Activated CD4-positive, alpha-beta memory T cell treated with anti-CD3 and anti-CD28 coated beads, Interleukin-2, amount 10 ng/mL, durations not matched to agents 7 days and 5 days (primary cell): ENCODE data around the gene PSMB10. TPM values are rescaled to one million over a fixed set of nuclear protein-coding genes. Genes with fewer than 3 reads are reported as not detected.
"Not testable (repeated sequence)": the region's sequence is repeated elsewhere in the genome, so short reads cannot be mapped to it uniquely, and the experiment has no call there.

Experiments used
- CTCF ChIA-PET: fragments of 350-600 bp; sonication (Branson Sonifier 250); formaldehyde crosslinking; loops from one replicate; lab custom pipeline; 2021; ENCODE audit warnings: antibody characterized with exemption, inconsistent platforms; lab: Charles Lee
- POLR2A ChIA-PET: fragments of 350-600 bp; sonication (Branson Sonifier 250); formaldehyde crosslinking; loops from one replicate; lab custom pipeline; 2021; ENCODE audit warnings: antibody characterized with exemption; lab: Charles Lee
- DNase-seq: peaks from one replicate; pipeline ENCODE4 v3.0.0-alpha.2; 2020
- H3K27ac Mint-ChIP-seq: one replicate; pipeline ENCODE4 v1.8.0; 2021; ENCODE audit warnings: mild to moderate bottlenecking, mixed read lengths
- H3K27me3 Mint-ChIP-seq: one replicate; pipeline ENCODE4 v1.8.0; 2021; ENCODE audit warnings: mixed read lengths
- H3K36me3 Mint-ChIP-seq: one replicate; pipeline ENCODE4 v1.8.0; 2021; ENCODE audit warnings: low read depth, mixed read lengths
- H3K4me1 Mint-ChIP-seq: one replicate; pipeline ENCODE4 v1.8.0; 2021; ENCODE audit warnings: mixed read lengths
- H3K4me3 Mint-ChIP-seq: one replicate; pipeline ENCODE4 v1.8.0; 2021; ENCODE audit warnings: mild to moderate bottlenecking, mixed read lengths
- H3K9me3 Mint-ChIP-seq: one replicate; pipeline ENCODE4 v1.8.0; 2021; ENCODE audit warnings: mixed read lengths
- total RNA-seq, 2 experiments: library from RNA; stranded (reverse); gene quantifications; one replicate each; pipeline ENCODE4 v1.2.3, GENCODE V29; 2021

PSMB10 gene
- total RNA-seq: 100 to 1,000 TPM; 236 to 241 TPM

GRCh38 chr16:67936124-67936879 lies at the start of gene PSMB10:
Gene PSMB10, minus strand, starts transcription at chr16:67936850. Its CDS starts 101 bp downstream, at chr16:67936749.
- H3K4me1 Mint-ChIP-seq: peaks cover 47% of the 10 kb centered on the region
- H3K9me3 Mint-ChIP-seq: no peaks in the 10 kb centered on the region
- POLR2A ChIA-PET: interaction anchor here (0.7 to 5.2 kb wide), 65 partner anchors 9 to 692 kb away, joined by 3 to 42 read pairs (median 5); partner anchors contain the start of genes ACD, ATP6V0D1, CTCF and DDX28
- peak within 1 kb of the TSS; percentile 100 for H3K4me3 Mint-ChIP-seq
- no peaks in the 10 kb centered on the region for H3K27me3 Mint-ChIP-seq
- no peak for DNase-seq
- peaks cover 59% of the 10 kb centered on the region for H3K36me3 Mint-ChIP-seq
- CTCF ChIA-PET: interaction anchor here (0.5 to 4.3 kb wide), 20 partner anchors 10 to 415 kb away, joined by 3 to 22 read pairs (median 4); partner anchors contain the start of genes CTCF, DDX28, DUS2 and NFATC3
- peak within 1 kb of the TSS; percentile 97 for H3K27ac Mint-ChIP-seq

DNA sequence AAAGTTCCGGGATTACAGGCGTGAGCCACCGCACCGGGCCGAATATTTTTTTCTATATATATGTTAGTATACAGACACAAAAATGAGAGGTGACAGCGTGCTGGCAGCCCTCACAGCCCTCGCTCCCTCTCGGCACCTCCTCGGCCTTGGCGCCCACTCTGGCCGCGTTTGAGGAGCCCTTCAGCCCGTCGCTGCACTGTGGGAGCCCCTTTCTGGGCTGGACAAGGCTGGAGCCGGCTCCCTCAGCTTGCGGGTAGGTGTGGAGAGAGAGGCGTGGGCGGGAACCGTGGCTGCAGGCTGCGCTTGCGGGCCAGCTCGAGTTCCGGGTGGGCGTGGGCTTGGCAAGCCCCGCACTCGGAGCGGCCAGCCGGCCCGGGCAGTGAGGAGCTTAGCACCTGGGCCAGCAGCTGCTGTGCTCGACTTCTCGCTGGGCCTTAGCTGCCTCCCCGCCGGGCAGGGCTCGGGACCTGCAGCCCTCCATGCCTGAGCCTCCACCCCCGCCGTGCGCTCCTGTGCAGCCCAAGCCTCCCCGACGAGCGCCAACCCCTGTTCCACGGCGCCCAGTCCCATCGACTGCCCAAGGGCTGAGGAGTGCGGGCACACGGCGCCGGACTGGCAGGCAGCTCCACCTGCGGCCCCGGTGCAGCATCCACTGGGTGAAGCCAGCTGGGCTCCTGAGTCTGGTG lies 45.5 kb upstream of the PSMB10 start:
- Mint-ChIP-seq H3K36me3 (no peaks in the 10 kb centered on the region), H3K4me1 (peaks cover 25% of the 10 kb centered on the region), H3K4me3 (no peak overlapping the region), H3K27me3 (peaks cover 8% of the 10 kb centered on the region), H3K9me3 (no peaks in the 10 kb centered on the region), H3K27ac (no peak overlapping the region)
- ChIA-PET POLR2A (interaction anchor here (0.8 to 3.7 kb wide), 5 partner anchors 10 to 46 kb away, joined by 3 to 28 read pairs (median 3); partner anchors contain the start of genes DDX28, DUS2 and PSMB10), CTCF (interaction anchor here (1.2 to 1.9 kb wide), 7 partner anchors 10 to 98 kb away, joined by 3 to 7 read pairs (median 5); partner anchors contain the start of gene NRN1L)
- no peak for DNase-seq

GRCh38 chr16:67979955-67980678 lies 43.5 kb upstream of the PSMB10 start, which contains the start of gene DPEP3:
Gene DPEP3, minus strand, starts transcription at chr16:67980499. Its CDS starts 119 bp downstream, at chr16:67980380.
- ChIA-PET CTCF (interaction anchor here (0.9 to 1.4 kb wide), 5 partner anchors 9 to 64 kb away, joined by 3 to 4 read pairs (median 3); no protein-coding TSS in a partner anchor), POLR2A (no interaction called here)
- H3K9me3 Mint-ChIP-seq: no peaks in the 10 kb centered on the region
- H3K27me3 Mint-ChIP-seq: peaks cover 13% of the 10 kb centered on the region
- DNase-seq: no peak
- H3K36me3 Mint-ChIP-seq: no peaks in the 10 kb centered on the region
- no peak within 1 kb of the TSS for H3K27ac Mint-ChIP-seq
- peaks cover 25% of the 10 kb centered on the region for H3K4me1 Mint-ChIP-seq
- no peak within 1 kb of the TSS for H3K4me3 Mint-ChIP-seq

DNA sequence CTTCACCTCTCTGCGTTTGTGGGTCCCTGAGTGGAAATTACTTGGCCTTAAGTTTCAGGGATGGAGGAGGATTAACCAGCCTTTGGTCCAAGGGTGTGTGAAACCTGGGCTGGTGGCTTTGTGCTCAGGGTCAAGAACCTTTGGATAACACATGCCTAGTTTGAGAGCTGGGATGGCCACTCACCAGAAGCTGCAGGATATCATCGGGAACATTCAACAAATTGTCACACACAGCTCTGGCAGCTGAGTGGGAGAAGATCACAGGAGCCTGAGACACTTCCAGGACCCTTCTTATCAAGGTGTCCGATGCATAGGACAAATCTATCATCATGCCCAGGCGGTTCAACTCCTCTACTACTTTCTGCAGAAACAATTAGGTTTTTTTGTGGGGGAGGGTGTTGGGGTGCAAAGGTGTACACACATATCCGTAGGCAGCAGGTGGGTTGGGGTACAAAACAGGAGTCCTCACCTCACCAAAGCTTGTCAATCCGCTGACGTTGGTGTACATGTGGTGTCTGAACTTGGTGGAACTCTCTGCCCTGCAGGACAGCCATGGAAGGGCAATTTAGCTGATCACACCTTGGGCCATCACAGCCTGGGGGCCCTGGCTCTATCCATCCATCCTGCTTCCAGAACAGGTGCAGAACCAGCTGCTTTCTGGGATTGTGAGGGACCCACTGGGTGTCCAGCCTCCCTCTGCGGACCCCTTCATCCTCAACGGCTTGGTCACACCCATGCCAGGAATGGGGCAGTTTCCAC lies 41.0 kb upstream of the PSMB10 start:
- peaks cover under 1% of the 10 kb centered on the region for H3K4me1 Mint-ChIP-seq
- CTCF ChIA-PET: interaction anchor here (0.6 to 1.1 kb wide), 2 partner anchors 19 to 92 kb away, joined by 3 to 4 read pairs; no protein-coding TSS in a partner anchor
- DNase-seq: no peak
- H3K4me3 Mint-ChIP-seq: no peak overlapping the region
- POLR2A ChIA-PET: interaction anchor here (1.2 kb wide), 2 partner anchors 42 to 57 kb away, joined by 3 to 4 read pairs; partner anchors contain the start of gene PSMB10
- no peak overlapping the region for H3K27ac Mint-ChIP-seq
- H3K9me3 Mint-ChIP-seq: no peaks in the 10 kb centered on the region
- no peaks in the 10 kb centered on the region for H3K36me3 Mint-ChIP-seq
- peaks cover 17% of the 10 kb centered on the region for H3K27me3 Mint-ChIP-seq

GRCh38 chr16:67977005-67977404 lies 40.4 kb upstream of the PSMB10 start:
- Mint-ChIP-seq H3K27me3 (peaks cover 17% of the 10 kb centered on the region), H3K4me1 (no peaks in the 10 kb centered on the region), H3K36me3 (no peaks in the 10 kb centered on the region), H3K4me3 (no peak overlapping the region), H3K9me3 (no peaks in the 10 kb centered on the region), H3K27ac (no peak overlapping the region)
- DNase-seq: no peak
- POLR2A ChIA-PET: interaction anchor here (1.2 kb wide), 1 partner anchor 58 kb away, joined by 3 read pairs; no protein-coding TSS in a partner anchor
- CTCF ChIA-PET: interaction anchor here (1.1 kb wide), 1 partner anchor 92 kb away, joined by 3 read pairs; no protein-coding TSS in a partner anchor

DNA sequence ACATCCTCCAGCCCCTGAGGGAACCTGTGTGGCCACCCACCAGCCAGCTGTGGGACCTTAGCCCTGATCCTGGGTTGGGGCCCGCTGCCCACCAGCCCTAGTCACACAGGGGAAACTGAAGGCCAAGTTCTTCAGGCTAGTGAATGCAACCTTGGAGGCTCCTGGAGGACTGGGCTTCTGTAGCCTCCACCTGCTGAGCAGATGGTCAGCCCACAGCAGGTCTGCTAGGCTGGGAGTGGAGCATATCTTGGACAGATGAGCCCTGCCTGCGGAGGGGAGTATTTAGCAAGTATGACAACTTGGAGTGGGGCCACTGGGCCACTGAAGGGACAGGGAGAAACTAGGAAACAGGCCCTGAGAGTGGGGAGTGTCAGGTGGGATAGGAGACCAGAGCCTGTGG lies 39.6 kb upstream of the PSMB10 start:
- Mint-ChIP-seq H3K4me3 (no peak overlapping the region), H3K9me3 (no peaks in the 10 kb centered on the region), H3K36me3 (no peaks in the 10 kb centered on the region), H3K27me3 (peaks cover 17% of the 10 kb centered on the region), H3K27ac (no peak overlapping the region), H3K4me1 (no peaks in the 10 kb centered on the region)
- POLR2A ChIA-PET: no interaction called here
- CTCF ChIA-PET: no interaction called here
- no peak for DNase-seq

DNA sequence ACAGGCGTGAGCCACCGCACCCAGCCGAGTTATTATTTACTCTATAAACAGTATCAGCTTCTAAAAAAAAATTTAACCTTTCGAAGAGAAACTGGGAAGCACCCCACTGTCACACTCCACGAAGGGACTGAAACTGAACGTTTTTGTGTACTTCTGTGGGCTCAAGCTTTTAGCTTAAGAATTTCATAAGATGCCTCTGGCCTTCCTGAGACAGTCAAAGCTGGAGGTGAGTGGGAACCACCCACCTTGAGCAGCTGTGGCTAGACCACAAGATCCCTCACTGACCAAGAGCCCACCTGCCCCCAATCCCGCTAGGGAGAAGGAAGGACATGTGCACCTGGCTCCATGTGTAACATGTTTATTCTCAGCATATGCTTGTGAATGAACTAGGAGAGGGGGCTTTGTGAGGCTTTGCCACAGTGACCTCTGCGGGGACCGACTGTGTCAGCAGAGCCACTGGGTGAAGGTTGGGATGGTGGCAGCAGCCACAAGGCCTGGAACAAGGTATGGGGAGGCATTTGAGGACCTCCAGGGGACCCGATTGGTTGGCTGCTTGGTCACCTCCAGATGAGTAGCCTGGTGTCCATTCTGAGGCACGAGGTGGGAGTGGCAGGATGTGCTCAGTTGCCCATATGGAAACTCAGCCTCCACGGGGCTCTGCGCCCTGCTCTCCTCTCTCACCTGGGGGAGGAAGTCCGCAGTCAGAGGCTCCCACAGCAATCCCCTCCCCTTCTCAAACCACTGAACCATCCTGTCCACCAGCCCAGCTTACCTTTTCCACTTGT lies 38.9 kb upstream of the PSMB10 start:
- Mint-ChIP-seq H3K27me3 (peaks cover 17% of the 10 kb centered on the region), H3K27ac (no peak overlapping the region), H3K9me3 (no peaks in the 10 kb centered on the region), H3K4me1 (no peaks in the 10 kb centered on the region), H3K36me3 (no peaks in the 10 kb centered on the region), H3K4me3 (no peak overlapping the region)
- CTCF ChIA-PET: no interaction called here
- DNase-seq: no peak
- POLR2A ChIA-PET: interaction anchor here (1.3 kb wide), 1 partner anchor 43 kb away, joined by 3 read pairs; the partner anchor contains the start of gene CTRL

DNA sequence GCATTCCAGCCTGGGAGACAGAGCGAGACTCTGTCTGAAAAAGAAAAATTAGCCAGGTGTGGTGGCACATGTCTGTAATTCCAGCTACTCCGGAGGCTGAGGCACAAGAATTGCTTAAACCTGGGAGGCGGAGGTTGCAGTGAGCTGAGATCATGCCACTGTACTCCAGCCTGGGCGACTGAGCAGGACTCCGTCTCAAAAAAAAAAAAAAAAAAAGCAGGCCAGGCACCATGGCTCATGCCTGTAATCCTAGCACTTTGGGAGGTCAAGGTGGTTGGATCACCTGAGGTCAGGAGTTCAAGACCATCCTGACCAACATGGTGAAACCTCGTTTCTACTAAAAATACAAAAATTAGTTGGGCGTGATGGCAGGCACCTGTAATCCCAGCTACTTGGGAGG lies 35.6 kb upstream of the PSMB10 start:
- peaks cover 13% of the 10 kb centered on the region for H3K4me1 Mint-ChIP-seq
- ChIA-PET CTCF (interaction anchor here (0.7 to 1.5 kb wide), 3 partner anchors 29 to 160 kb away, joined by 3 to 4 read pairs (median 3); no protein-coding TSS in a partner anchor), POLR2A (interaction anchor here (1.3 kb wide), 2 partner anchors 36 to 39 kb away, joined by 3 to 4 read pairs; partner anchors contain the start of gene PSMB10)
- not testable (repeated sequence) for H3K36me3 Mint-ChIP-seq, H3K27ac Mint-ChIP-seq, H3K27me3 Mint-ChIP-seq, H3K4me3 Mint-ChIP-seq, DNase-seq, H3K9me3 Mint-ChIP-seq

DNA sequence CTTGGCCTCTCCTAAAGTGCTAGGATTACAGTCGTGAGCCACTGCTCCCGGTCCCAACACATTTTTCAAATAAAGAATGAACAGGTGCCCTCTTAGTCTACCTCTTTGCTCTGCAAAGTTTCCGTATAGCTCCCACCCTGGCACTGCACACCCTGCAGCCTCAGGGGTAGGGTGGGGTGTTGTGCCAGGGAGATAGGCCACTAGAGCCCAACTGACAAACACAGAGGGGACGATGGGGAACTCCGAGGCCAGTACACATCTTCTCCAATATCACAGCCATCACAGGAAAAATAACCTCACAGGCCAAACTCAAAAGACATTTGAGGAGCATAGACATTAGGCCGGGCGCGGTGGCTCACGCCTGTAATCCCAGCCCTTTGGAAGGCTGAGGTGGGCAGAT lies 34.5 kb upstream of the PSMB10 start:
- DNase-seq: no peak
- H3K27ac Mint-ChIP-seq: no peak overlapping the region
- no peaks in the 10 kb centered on the region for H3K9me3 Mint-ChIP-seq
- H3K4me3 Mint-ChIP-seq: no peak overlapping the region
- peaks cover 6% of the 10 kb centered on the region for H3K27me3 Mint-ChIP-seq
- H3K36me3 Mint-ChIP-seq: peaks cover 5% of the 10 kb centered on the region
- ChIA-PET CTCF (interaction anchor here (1.0 to 1.5 kb wide), 4 partner anchors 10 to 70 kb away, joined by 3 to 6 read pairs (median 4); no protein-coding TSS in a partner anchor), POLR2A (interaction anchor here (0.9 kb wide), 1 partner anchor 35 kb away, joined by 3 read pairs; the partner anchor contains the start of gene PSMB10)
- peaks cover 25% of the 10 kb centered on the region for H3K4me1 Mint-ChIP-seq

- H3K4me3 Mint-ChIP-seq: peak overlapping the region; percentile 100
- H3K27ac Mint-ChIP-seq: peak overlapping the region; percentile 92
- ChIA-PET POLR2A (interaction anchor here (0.6 to 6.6 kb wide), 9 partner anchors 14 to 161 kb away, joined by 3 to 41 read pairs (median 6); partner anchors contain the start of genes DDX28, DPEP2, DUS2 and PSMB10), CTCF (interaction anchor here (1.0 to 2.1 kb wide), 2 partner anchors 72 to 96 kb away, joined by 3 to 7 read pairs; no protein-coding TSS in a partner anchor)
- peaks cover 2% of the 10 kb centered on the region for H3K27me3 Mint-ChIP-seq
- no peak for DNase-seq
- peaks cover 5% of the 10 kb centered on the region for H3K36me3 Mint-ChIP-seq
- peaks cover 25% of the 10 kb centered on the region for H3K4me1 Mint-ChIP-seq
- no peaks in the 10 kb centered on the region for H3K9me3 Mint-ChIP-seq
These were observed 32.8 kb upstream of the PSMB10 start for GRCh38 chr16:67969254-67970039.
